H9 (cell line): ENCODE data around the gene SGMS2. TPM values are rescaled to one million over a fixed set of nuclear protein-coding genes. Genes with fewer than 3 reads are reported as not detected.

Source experiments
- DNase-seq: peaks from one replicate; pipeline ENCODE4 v3.0.0-alpha.2; 2017
- H2AFZ ChIP-seq: one replicate; pipeline ENCODE4 v1.6.1; 2013; ENCODE audit warnings: mild to moderate bottlenecking, low read length, control low read depth, moderate library complexity
- H2AK5ac ChIP-seq: 2 replicates; pipeline ENCODE4 v1.6.1; 2013; ENCODE audit warnings: low read length, control low read depth, mixed read lengths; ENCODE audit not compliant: insufficient read length
- H2BK120ac ChIP-seq: one replicate; pipeline ENCODE4 v1.6.1; 2013; ENCODE audit warnings: low read depth, mild to moderate bottlenecking, low read length, control low read depth, inconsistent platforms; ENCODE audit not compliant: poor library complexity, severe bottlenecking
- H2BK12ac ChIP-seq: 2 replicates; pipeline ENCODE4 v1.6.1; 2013; ENCODE audit warnings: low read length, control low read depth, mixed read lengths, low read depth; ENCODE audit not compliant: insufficient read length
- H2BK15ac ChIP-seq: 2 replicates; pipeline ENCODE4 v1.6.1; 2013; ENCODE audit warnings: low read depth, low read length, control low read depth
- H2BK20ac ChIP-seq: one replicate; pipeline ENCODE4 v1.6.1; 2013; ENCODE audit warnings: low read depth, mild to moderate bottlenecking, low read length, control low read depth, inconsistent platforms; ENCODE audit not compliant: poor library complexity, severe bottlenecking
- H2BK5ac ChIP-seq: 2 replicates; pipeline ENCODE4 v1.6.1; 2013; ENCODE audit warnings: low read length, control low read depth, mixed read lengths; ENCODE audit not compliant: insufficient read length
- H3K14ac ChIP-seq: 2 replicates; pipeline ENCODE4 v1.6.1; 2013; ENCODE audit warnings: low read length, control low read depth; ENCODE audit not compliant: insufficient read depth
- H3K18ac ChIP-seq: 2 replicates; pipeline ENCODE4 v1.6.1; 2013; ENCODE audit warnings: low read depth, mild to moderate bottlenecking, mixed read lengths, low read length, control low read depth; ENCODE audit not compliant: insufficient read length
- H3K23ac ChIP-seq: 2 replicates; pipeline ENCODE4 v1.6.1; 2013; ENCODE audit warnings: low read length, control low read depth, mixed read lengths, low read depth; ENCODE audit not compliant: insufficient read length
- H3K23me2 ChIP-seq: 2 replicates; pipeline ENCODE4 v1.6.1; 2013; ENCODE audit warnings: low read depth, mild to moderate bottlenecking, mixed read lengths, low read length, control low read depth; ENCODE audit not compliant: insufficient read length, poor library complexity, severe bottlenecking
- H3K27ac ChIP-seq: 2 replicates; pipeline ENCODE4 v1.5.1; 2013; ENCODE audit warnings: low read length, control low read depth, mixed read lengths, low read depth; ENCODE audit not compliant: insufficient read length
- H3K27me3 ChIP-seq: 2 replicates; pipeline ENCODE4 v1.6.1; 2013; ENCODE audit warnings: low read length, control low read depth, inconsistent platforms; ENCODE audit not compliant: insufficient read depth
- H3K4ac ChIP-seq: 2 replicates; pipeline ENCODE4 v1.6.1; 2013; ENCODE audit warnings: low read depth, mild to moderate bottlenecking, control low read depth, inconsistent platforms, low read length, moderate library complexity
- H3K4me1 ChIP-seq: 2 replicates; pipeline ENCODE4 v1.6.1; 2013; ENCODE audit warnings: low read length, control low read depth, inconsistent platforms; ENCODE audit not compliant: insufficient read depth
- H3K4me2 ChIP-seq: 2 replicates; pipeline ENCODE4 v1.6.1; 2013; ENCODE audit warnings: low read length, control low read depth, mixed read lengths; ENCODE audit not compliant: insufficient read length, insufficient read depth
- H3K56ac ChIP-seq: 2 replicates; pipeline ENCODE4 v1.6.1; 2013; ENCODE audit warnings: low read depth, mild to moderate bottlenecking, mixed read lengths, low read length, control low read depth; ENCODE audit not compliant: insufficient read length
- H3K79me1 ChIP-seq: 2 replicates; pipeline ENCODE4 v1.6.1; 2013; ENCODE audit warnings: low read depth, mild to moderate bottlenecking, moderate library complexity, low read length, control low read depth, inconsistent platforms; ENCODE audit not compliant: insufficient read depth, poor library complexity, severe bottlenecking
- H3K79me2 ChIP-seq: 2 replicates; pipeline ENCODE4 v1.6.1; 2013; ENCODE audit warnings: low read length, control low read depth, inconsistent platforms; ENCODE audit not compliant: insufficient read depth
- H3K9ac ChIP-seq: 2 replicates; pipeline ENCODE4 v1.6.1; 2013; ENCODE audit warnings: low read length, control low read depth, mixed read lengths; ENCODE audit not compliant: insufficient read length; ENCODE audit errors: extremely low read depth
- H3K9me3 ChIP-seq: one replicate; pipeline ENCODE4 v1.6.1; 2013; ENCODE audit warnings: low read depth, low read length, inconsistent platforms; ENCODE audit not compliant: control insufficient read depth
- H3T11ph ChIP-seq: one replicate; pipeline ENCODE4 v1.6.1; 2013; ENCODE audit warnings: mild to moderate bottlenecking, low read length, control low read depth, inconsistent platforms
- H4K20me1 ChIP-seq: one replicate; pipeline ENCODE4 v1.6.1; 2013; ENCODE audit not compliant: control insufficient read depth, insufficient read length, insufficient read depth
- H4K5ac ChIP-seq: 2 replicates; pipeline ENCODE4 v1.6.1; 2013; ENCODE audit warnings: low read depth, mild to moderate bottlenecking, mixed read lengths, low read length, control low read depth; ENCODE audit not compliant: insufficient read length
- H4K8ac ChIP-seq: replicated peaks from 2 replicates; pipeline ENCODE4 v1.6.1; 2013; ENCODE audit warnings: low read length, control low read depth, mixed read lengths, low read depth; ENCODE audit not compliant: insufficient read length
- H4K91ac ChIP-seq: 2 replicates; pipeline ENCODE4 v1.6.1; 2013; ENCODE audit warnings: low read depth, mild to moderate bottlenecking, moderate library complexity, mixed read lengths, low read length, control low read depth; ENCODE audit not compliant: insufficient read length
- H3K27ac Mint-ChIP-seq, 3 experiments: 2 replicates in 2 of 3; 3 replicates in 1 of 3; pipeline ENCODE4 v1.8.0; 2020 to 2021; ENCODE audit warnings: mixed read lengths in 3 of 3, mild to moderate bottlenecking in 1 of 3, moderate library complexity in 1 of 3
- H3K27me3 Mint-ChIP-seq: 2 replicates; pipeline ENCODE4 v1.8.0; 2021; ENCODE audit warnings: low read depth, mild to moderate bottlenecking, moderate library complexity, mixed read lengths
- H3K36me3 Mint-ChIP-seq, 3 experiments: 2 replicates in 2 of 3; 3 replicates in 1 of 3; pipeline ENCODE4 v1.8.0; 2020 to 2021; ENCODE audit warnings: low read depth in 3 of 3, mixed read lengths in 3 of 3; ENCODE audit not compliant: insufficient read depth in 1 of 3
- H3K4me1 Mint-ChIP-seq, 2 experiments: 2 replicates each; pipeline ENCODE4 v1.8.0; 2020; ENCODE audit warnings: mixed read lengths in 2 of 2
- H3K4me3 Mint-ChIP-seq, 2 experiments: 2 replicates in 1 of 2; 3 replicates in 1 of 2; pipeline ENCODE4 v1.8.0; 2020 to 2021; ENCODE audit warnings: mild to moderate bottlenecking in 2 of 2, mixed read lengths in 2 of 2, moderate library complexity in 1 of 2
- H3K9me3 Mint-ChIP-seq, 2 experiments: 2 replicates in 1 of 2; 3 replicates in 1 of 2; pipeline ENCODE4 v1.8.0; 2020; ENCODE audit warnings: mild to moderate bottlenecking in 2 of 2, mixed read lengths in 2 of 2, moderate library complexity in 1 of 2
- CTCF ChIP-seq: fragments of 200-600 bp; sonication (generic); conservative IDR thresholded peaks from 3 replicates; pipeline ENCODE4 v1.8.0; 2021; ENCODE audit warnings: antibody characterized with exemption, mild to moderate bottlenecking
- WGBS: extraction: QIAGEN DNeasy Blood & Tissue Kit; methylation state at CpG from one replicate; pipeline ENCODE4 v1.1.7; 2013; ENCODE audit warnings: missing lambda C conversion rate, low lambda C conversion rate, mixed read lengths; ENCODE audit not compliant: insufficient read length; ENCODE audit errors: extremely low coverage; 5-methylcytosine and 5-hydroxymethylcytosine counted together
- total RNA-seq: library from RNA; stranded (reverse); gene quantifications from 2 replicates; pipeline ENCODE4 v1.2.1, GENCODE V29; 2021

SGMS2 gene
- total RNA-seq, 1 experiment from 2014 or later: 9.7 TPM

DNA sequence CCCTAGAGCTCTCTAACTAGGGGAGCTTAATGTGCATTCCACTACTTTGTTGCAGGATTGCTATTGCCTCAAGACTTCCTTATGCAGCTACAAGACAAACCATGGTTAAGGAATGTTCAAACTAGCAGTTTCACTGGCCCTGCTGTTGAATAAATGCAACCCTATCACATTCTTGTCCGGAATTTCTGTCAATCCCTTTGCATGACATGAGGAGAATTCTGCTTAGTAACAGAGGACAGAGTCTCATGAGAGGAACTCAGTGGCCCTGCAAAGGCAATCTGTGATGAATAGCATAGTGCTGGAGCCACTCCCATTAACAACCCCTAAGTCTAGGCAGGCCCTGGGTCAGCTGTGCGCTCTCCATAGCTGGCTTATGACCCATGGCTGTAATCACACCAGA, 30.7 kb upstream of the SGMS2 start:
- Histone ChIP-seq H3K27me3 (no peaks in the 10 kb centered on the region), H3K18ac (no peak overlapping the region), H3K23ac (no peak overlapping the region), H3K79me2 (no peaks in the 10 kb centered on the region), H2BK20ac (no peak overlapping the region), H4K20me1 (no peaks in the 10 kb centered on the region), H2AFZ (no peak overlapping the region), H2BK120ac (no peak overlapping the region), H4K8ac (no peak overlapping the region), H2BK15ac (no peak overlapping the region), H3K23me2 (no peaks in the 10 kb centered on the region), H3T11ph (no peak overlapping the region), H2AK5ac (no peak overlapping the region), H3K14ac (no peak overlapping the region), H3K4ac (no peak overlapping the region), H2BK12ac (no peak overlapping the region), H4K91ac (no peak overlapping the region), H3K9me3 (peaks cover 2% of the 10 kb centered on the region), H2BK5ac (no peak overlapping the region), H3K79me1 (no peaks in the 10 kb centered on the region), H3K27ac (no peak overlapping the region), H4K5ac (no peak overlapping the region), H3K56ac (no peak overlapping the region), H3K9ac (no peak overlapping the region), H3K4me2 (no peak overlapping the region), H3K4me1 (no peaks in the 10 kb centered on the region)
- DNase-seq: no peak
- Mint-ChIP-seq H3K27me3 (no peaks in the 10 kb centered on the region; the same call in 1 of the 2 replicates), H3K4me3 (no peak overlapping the region), H3K27ac (no peak overlapping the region), H3K36me3 (no peaks in the 10 kb centered on the region; a peak in 2 of 7 replicates), H3K9me3 (no peaks in the 10 kb centered on the region), H3K4me1 (peaks cover 0 to 5% of the 10 kb centered on the region in 2 experiments; a peak in 1 of 4 replicates)
- no CpG with 5 or more reads among the region's 2 CpGs for WGBS
- no peak for TF ChIP-seq CTCF
